Measurements from ENCODE around the gene SEC16A.

SEC16A gene

GRCh38 chr9:136460772-136461325, 22.0 kb downstream of the SEC16A start:
- TF ChIP-seq SPI1 (IDR thresholded peaks at IDR 0.05; ENCODE audit: borderline replicate concordance, low read depth): no peak
- TF ChIP-seq, protein P1, sequence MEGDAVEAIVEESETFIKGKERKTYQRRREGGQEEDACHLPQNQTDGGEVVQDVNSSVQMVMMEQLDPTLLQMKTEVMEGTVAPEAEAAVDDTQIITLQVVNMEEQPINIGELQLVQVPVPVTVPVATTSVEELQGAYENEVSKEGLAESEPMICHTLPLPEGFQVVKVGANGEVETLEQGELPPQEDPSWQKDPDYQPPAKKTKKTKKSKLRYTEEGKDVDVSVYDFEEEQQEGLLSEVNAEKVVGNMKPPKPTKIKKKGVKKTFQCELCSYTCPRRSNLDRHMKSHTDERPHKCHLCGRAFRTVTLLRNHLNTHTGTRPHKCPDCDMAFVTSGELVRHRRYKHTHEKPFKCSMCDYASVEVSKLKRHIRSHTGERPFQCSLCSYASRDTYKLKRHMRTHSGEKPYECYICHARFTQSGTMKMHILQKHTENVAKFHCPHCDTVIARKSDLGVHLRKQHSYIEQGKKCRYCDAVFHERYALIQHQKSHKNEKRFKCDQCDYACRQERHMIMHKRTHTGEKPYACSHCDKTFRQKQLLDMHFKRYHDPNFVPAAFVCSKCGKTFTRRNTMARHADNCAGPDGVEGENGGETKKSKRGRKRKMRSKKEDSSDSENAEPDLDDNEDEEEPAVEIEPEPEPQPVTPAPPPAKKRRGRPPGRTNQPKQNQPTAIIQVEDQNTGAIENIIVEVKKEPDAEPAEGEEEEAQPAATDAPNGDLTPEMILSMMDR (IDR thresholded peaks at IDR 0.05; ENCODE audit: insufficient read depth, low read length): no peak
- TF ChIP-seq GABPA (IDR thresholded peaks at IDR 0.05; ENCODE audit: low read depth): no peak
- no peak for TF ChIP-seq REST (IDR thresholded peaks at IDR 0.05; ENCODE audit: insufficient replicate concordance, low read depth)
- TF ChIP-seq POLR2AphosphoS5 (IDR thresholded peaks at IDR 0.05; ENCODE audit: low read depth): no peak
- H3K4me3 ChIP-seq (replicated peaks; ENCODE audit: insufficient read depth, low read length): no peak overlapping the region
- no peaks in the 10 kb centered on the region for H3K27me3 ChIP-seq (ENCODE audit: insufficient read depth, poor library complexity, severe bottlenecking)
- DNase-seq (ENCODE audit: low read depth in 1 of 2, low spot score in 1 of 2): no peak
- no peak overlapping the region for H3K27ac ChIP-seq (replicated peaks)

DNA sequence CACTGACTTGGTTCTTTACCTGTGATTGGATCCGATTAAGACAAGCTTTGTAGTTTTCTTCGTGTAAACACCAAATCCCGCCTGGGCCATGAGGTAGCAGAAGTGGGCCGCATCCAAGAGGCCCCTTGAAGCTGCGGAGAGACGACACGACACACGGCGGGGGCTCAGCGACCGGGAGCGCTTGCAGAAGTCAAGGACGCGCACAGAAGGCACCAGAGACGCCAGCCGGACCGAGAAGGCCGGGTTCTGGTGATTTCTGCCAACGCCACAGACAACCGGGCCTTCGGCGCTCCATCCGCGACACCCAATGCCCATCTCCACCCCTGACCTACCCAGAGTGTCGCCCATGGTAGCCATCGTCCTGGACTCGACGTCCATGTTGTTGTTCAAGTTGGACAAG, 23.4 kb downstream of the SEC16A start:
- Histone ChIP-seq H3K27ac (replicated peaks) (no peak overlapping the region), H3K4me3 (replicated peaks; ENCODE audit: insufficient read depth, low read length) (no peak overlapping the region), H3K27me3 (ENCODE audit: insufficient read depth, poor library complexity, severe bottlenecking) (no peaks in the 10 kb centered on the region)
- TF ChIP-seq, protein P1 (IDR thresholded peaks at IDR 0.05; ENCODE audit: insufficient read depth, low read length): no peak
- no peak for TF ChIP-seq POLR2AphosphoS5 (IDR thresholded peaks at IDR 0.05; ENCODE audit: low read depth)
- no peak for TF ChIP-seq GABPA (IDR thresholded peaks at IDR 0.05; ENCODE audit: low read depth)
- DNase-seq (ENCODE audit: low read depth in 1 of 2, low spot score in 1 of 2): no peak

GRCh38 chr9:136457326-136457725, 25.5 kb downstream of the SEC16A start:
- TF ChIP-seq, protein P1 (IDR thresholded peaks at IDR 0.05; ENCODE audit: insufficient read depth, low read length): no peak
- no peak for TF ChIP-seq SPI1 (IDR thresholded peaks at IDR 0.05; ENCODE audit: borderline replicate concordance, low read depth)
- TF ChIP-seq REST (IDR thresholded peaks at IDR 0.05; ENCODE audit: insufficient replicate concordance, low read depth): no peak
- no peak for TF ChIP-seq GABPA (IDR thresholded peaks at IDR 0.05; ENCODE audit: low read depth)
- TF ChIP-seq POLR2AphosphoS5 (IDR thresholded peaks at IDR 0.05; ENCODE audit: low read depth): no peak
- no peak for DNase-seq (ENCODE audit: low read depth in 1 of 2, low spot score in 1 of 2)
- H3K27me3 ChIP-seq (ENCODE audit: insufficient read depth, poor library complexity, severe bottlenecking): no peaks in the 10 kb centered on the region
- no peak overlapping the region for H3K4me3 ChIP-seq (replicated peaks; ENCODE audit: insufficient read depth, low read length)
- H3K27ac ChIP-seq (replicated peaks): no peak overlapping the region

DNA sequence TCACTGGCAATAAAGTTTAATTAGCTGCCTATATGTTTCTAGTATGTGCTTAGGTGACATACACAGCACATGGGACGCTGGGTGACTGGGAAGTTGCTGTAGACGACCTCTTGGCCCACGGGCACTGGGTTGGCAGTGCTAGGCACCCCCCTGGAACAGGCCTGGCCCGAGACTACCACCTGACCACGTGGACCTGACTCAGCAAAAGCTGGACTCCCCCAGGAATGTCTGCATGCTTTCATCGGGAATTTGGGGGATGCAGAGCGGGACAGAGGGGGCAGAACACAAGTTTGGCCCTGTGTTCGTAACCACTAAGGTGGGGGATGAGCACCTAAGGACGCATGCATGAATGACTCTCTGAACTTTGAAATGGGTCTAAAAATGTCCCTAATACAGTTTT, 26.6 kb downstream of the SEC16A start:
- Histone ChIP-seq H3K27ac (replicated peaks) (no peak overlapping the region), H3K4me3 (replicated peaks; ENCODE audit: insufficient read depth, low read length) (no peak overlapping the region), H3K27me3 (ENCODE audit: insufficient read depth, poor library complexity, severe bottlenecking) (no peaks in the 10 kb centered on the region)
- no peak for TF ChIP-seq GABPA (IDR thresholded peaks at IDR 0.05; ENCODE audit: low read depth)
- TF ChIP-seq, protein P1 (IDR thresholded peaks at IDR 0.05; ENCODE audit: insufficient read depth, low read length): no peak
- no peak for TF ChIP-seq POLR2AphosphoS5 (IDR thresholded peaks at IDR 0.05; ENCODE audit: low read depth)
- no peak for TF ChIP-seq SPI1 (IDR thresholded peaks at IDR 0.05; ENCODE audit: borderline replicate concordance, low read depth)
- no peak for TF ChIP-seq REST (IDR thresholded peaks at IDR 0.05; ENCODE audit: insufficient replicate concordance, low read depth)
- no peak for DNase-seq (ENCODE audit: low read depth in 1 of 2, low spot score in 1 of 2)
